COLO668 (cell line): Measurements from ENCODE around the gene YBX1.
"Not testable (repeated sequence)": the region's sequence is repeated elsewhere in the genome, so short reads cannot be mapped to it uniquely, and the experiment has no call there.

ENCODE experiments used
- DNase-seq: peaks from one replicate; lab custom pipeline; 2025; ENCODE audit not compliant: unreplicated experiment; lab: John Stamatoyannopoulos, UW

YBX1 gene

GRCh38 chr1:42748021-42748420 is 65.8 kb downstream of the YBX1 start:
- no peak for DNase-seq

GRCh38 chr1:42748461-42749410 is 66.5 kb downstream of the YBX1 start:
- no peak for DNase-seq

GRCh38 chr1:42750041-42750440 is 67.8 kb downstream of the YBX1 start:
- no peak for DNase-seq

- not testable (repeated sequence) for DNase-seq
These were observed 69.4 kb downstream of the YBX1 start for GRCh38 chr1:42751511-42752070.

- no peak for DNase-seq
These were observed 70.1 kb downstream of the YBX1 start for GRCh38 chr1:42752284-42752683.

GRCh38 chr1:42753070-42753469 is 70.9 kb downstream of the YBX1 start:
- DNase-seq: no peak
